Stimulated activated CD8-positive, alpha-beta memory T cell treated with anti-CD3 and anti-CD28 coated beads, Interleukin-2, amount 100 ng/mL, for 1 hour (primary cell): ENCODE data around the gene CLCN6.

ENCODE experiments used
- DNase-seq, 2 donors: peaks; one replicate each; pipeline ENCODE4 v3.0.0-alpha.2; 2020; ENCODE audit warnings: low read depth in 2 of 2

Gene CLCN6

GRCh38 chr1:11805422-11806306 lies at the start of gene CLCN6, which contains the start of gene MTHFR:
Gene CLCN6 (plus strand): TSS chr1:11806191. CDS start chr1:11806263, 72 bp downstream.
Gene MTHFR (minus strand): TSS chr1:11805964. CDS start chr1:11803116, 2,848 bp downstream.
- peak; percentile 95 for DNase-seq

GRCh38 chr1:11757047-11757446 lies 48.9 kb upstream of the CLCN6 start:
- DNase-seq, result no peak

- no peak for DNase-seq
Measured at GRCh38 chr1:11759791-11760190, 46.2 kb upstream of the CLCN6 start.

GRCh38 chr1:11761285-11761684 lies 44.7 kb upstream of the CLCN6 start:
- no peak for DNase-seq

GRCh38 chr1:11761988-11762406 lies 44.0 kb upstream of the CLCN6 start, which contains the start of gene C1orf167:
Gene C1orf167 (plus strand): TSS chr1:11762193. CDS start chr1:11764401, 2,208 bp downstream.
- no peak for DNase-seq

- DNase-seq, result no peak
Measured at GRCh38 chr1:11764115-11764514, 41.9 kb upstream of the CLCN6 start.

- no peak for DNase-seq
Measured at GRCh38 chr1:11764519-11764918, 41.5 kb upstream of the CLCN6 start.

- DNase-seq, result no peak
Measured at GRCh38 chr1:11765661-11766428, 40.1 kb upstream of the CLCN6 start.

GRCh38 chr1:11766429-11766776 lies 39.6 kb upstream of the CLCN6 start:
- DNase-seq, result no peak

- DNase-seq, result no peak
Measured at GRCh38 chr1:11767922-11768704, 37.9 kb upstream of the CLCN6 start.

- no peak for DNase-seq
Measured at GRCh38 chr1:11768821-11769220, 37.2 kb upstream of the CLCN6 start.

- DNase-seq, result no peak
Measured at GRCh38 chr1:11769274-11769673, 36.7 kb upstream of the CLCN6 start.

- no peak for DNase-seq
Measured at GRCh38 chr1:11770011-11770410, 36.0 kb upstream of the CLCN6 start.

- no peak for DNase-seq
Measured at GRCh38 chr1:11771481-11772043, 34.4 kb upstream of the CLCN6 start.

- DNase-seq, result no peak
Measured at GRCh38 chr1:11772458-11772857, 33.5 kb upstream of the CLCN6 start.

GRCh38 chr1:11774753-11775152 lies 31.2 kb upstream of the CLCN6 start:
- DNase-seq, result no peak

- DNase-seq, result no peak
Measured at GRCh38 chr1:11777658-11778322, 28.2 kb upstream of the CLCN6 start.

GRCh38 chr1:11778336-11778735 lies 27.7 kb upstream of the CLCN6 start:
- DNase-seq, result no peak

GRCh38 chr1:11778844-11779623 lies 27.0 kb upstream of the CLCN6 start:
- DNase-seq, result no peak

GRCh38 chr1:11779715-11780379 lies 26.1 kb upstream of the CLCN6 start:
- DNase-seq, result no peak
